NCI-H2107 treated with DMSO at 0.1 percent for 48 hours (cell line): ENCODE data around the gene GAK.
"Not testable (repeated sequence)": the region's sequence is repeated elsewhere in the genome, so short reads cannot be mapped to it uniquely, and the experiment has no call there.

Source experiments
- DNase-seq: peaks from one replicate; lab custom pipeline; 2025; ENCODE audit not compliant: unreplicated experiment; lab: John Stamatoyannopoulos, UW

The GAK gene

GRCh38 chr4:931960-932712, at the start of gene GAK, which contains the start of gene TMEM175:
Gene GAK (minus strand): TSS chr4:932316. CDS start chr4:932187, 129 bp downstream.
Gene TMEM175 (plus strand): TSS chr4:932460. CDS start chr4:947740, 15,280 bp downstream.
- DNase-seq: peak; percentile 37

GRCh38 chr4:978957-979701, 47.0 kb upstream of the GAK start:
- no peak for DNase-seq

- not testable (repeated sequence) for DNase-seq
Observed at GRCh38 chr4:976016-976415, 43.9 kb upstream of the GAK start.

- DNase-seq: no peak
Observed at GRCh38 chr4:974668-975067, 42.6 kb upstream of the GAK start.

- no peak for DNase-seq
Observed at GRCh38 chr4:973431-974397, 41.6 kb upstream of the GAK start, which contains the start of gene DGKQ. Gene DGKQ (minus strand): TSS chr4:973569. CDS start chr4:973482, 87 bp downstream.

- no peak for DNase-seq
Observed at GRCh38 chr4:972651-973424, 40.7 kb upstream of the GAK start.

- DNase-seq: no peak
Observed at GRCh38 chr4:971666-972500, 39.8 kb upstream of the GAK start.

- no peak for DNase-seq
Observed at GRCh38 chr4:970854-971520, 38.9 kb upstream of the GAK start.

GRCh38 chr4:970046-970745, 38.1 kb upstream of the GAK start:
- no peak for DNase-seq

- no peak for DNase-seq
Observed at GRCh38 chr4:968621-969394, 36.7 kb upstream of the GAK start.

GRCh38 chr4:968221-968620, 36.1 kb upstream of the GAK start:
- no peak for DNase-seq

- no peak for DNase-seq
Observed at GRCh38 chr4:967113-968104, 35.3 kb upstream of the GAK start.

- no peak for DNase-seq
Observed at GRCh38 chr4:966266-967112, 34.4 kb upstream of the GAK start.

- no peak for DNase-seq
Observed at GRCh38 chr4:965766-966134, 33.6 kb upstream of the GAK start.

- DNase-seq: no peak
Observed at GRCh38 chr4:965048-965765, 33.1 kb upstream of the GAK start.
